Osteocyte (in vitro differentiated cells): ENCODE results near the gene PPP1R27. TPM values are rescaled to one million over a fixed set of nuclear protein-coding genes. Genes with fewer than 3 reads are reported as not detected.

Experiments used
- DNase-seq: peaks from one replicate; pipeline ENCODE4 v3.0.0; 2021; ENCODE audit warnings: mixed read lengths; ENCODE audit not compliant: unreplicated experiment; ENCODE audit errors: extremely low spot score
- H3K27ac Mint-ChIP-seq: one replicate; pipeline ENCODE4 v1.8.0; 2021; ENCODE audit warnings: mild to moderate bottlenecking, mixed read lengths; ENCODE audit not compliant: unreplicated experiment
- H3K27me3 Mint-ChIP-seq: one replicate; pipeline ENCODE4 v1.8.0; 2021; ENCODE audit warnings: mixed read lengths; ENCODE audit not compliant: unreplicated experiment
- H3K36me3 Mint-ChIP-seq: one replicate; pipeline ENCODE4 v1.8.0; 2021; ENCODE audit warnings: mixed read lengths; ENCODE audit not compliant: unreplicated experiment
- H3K4me1 Mint-ChIP-seq: one replicate; pipeline ENCODE4 v1.8.0; 2021; ENCODE audit warnings: mixed read lengths; ENCODE audit not compliant: unreplicated experiment
- H3K4me3 Mint-ChIP-seq: one replicate; pipeline ENCODE4 v1.8.0; 2021; ENCODE audit warnings: mild to moderate bottlenecking, moderate library complexity, mixed read lengths; ENCODE audit not compliant: unreplicated experiment
- H3K9me3 Mint-ChIP-seq: one replicate; pipeline ENCODE4 v1.8.0; 2021; ENCODE audit warnings: mixed read lengths; ENCODE audit not compliant: unreplicated experiment
- total RNA-seq: library from RNA; stranded (reverse); gene quantifications from 2 replicates; pipeline ENCODE4 v1.2.1, GENCODE V29; 2021
- TF ChIP-seq, protein P1 (sequence below): fragments of 200-600 bp; sonication (generic); IDR thresholded peaks from 2 replicates; pipeline ENCODE4 v1.5.0; 2021; ENCODE audit warnings: antibody characterized with exemption, mild to moderate bottlenecking, moderate library complexity

The PPP1R27 gene
- total RNA-seq, 1 donor from 2014 or later: 0.62 TPM

- H3K4me3 Mint-ChIP-seq: no peak overlapping the region
- H3K27ac Mint-ChIP-seq: no peak overlapping the region
- H3K9me3 Mint-ChIP-seq: no peaks in the 10 kb centered on the region
- DNase-seq: no peak
- TF ChIP-seq, protein P1, sequence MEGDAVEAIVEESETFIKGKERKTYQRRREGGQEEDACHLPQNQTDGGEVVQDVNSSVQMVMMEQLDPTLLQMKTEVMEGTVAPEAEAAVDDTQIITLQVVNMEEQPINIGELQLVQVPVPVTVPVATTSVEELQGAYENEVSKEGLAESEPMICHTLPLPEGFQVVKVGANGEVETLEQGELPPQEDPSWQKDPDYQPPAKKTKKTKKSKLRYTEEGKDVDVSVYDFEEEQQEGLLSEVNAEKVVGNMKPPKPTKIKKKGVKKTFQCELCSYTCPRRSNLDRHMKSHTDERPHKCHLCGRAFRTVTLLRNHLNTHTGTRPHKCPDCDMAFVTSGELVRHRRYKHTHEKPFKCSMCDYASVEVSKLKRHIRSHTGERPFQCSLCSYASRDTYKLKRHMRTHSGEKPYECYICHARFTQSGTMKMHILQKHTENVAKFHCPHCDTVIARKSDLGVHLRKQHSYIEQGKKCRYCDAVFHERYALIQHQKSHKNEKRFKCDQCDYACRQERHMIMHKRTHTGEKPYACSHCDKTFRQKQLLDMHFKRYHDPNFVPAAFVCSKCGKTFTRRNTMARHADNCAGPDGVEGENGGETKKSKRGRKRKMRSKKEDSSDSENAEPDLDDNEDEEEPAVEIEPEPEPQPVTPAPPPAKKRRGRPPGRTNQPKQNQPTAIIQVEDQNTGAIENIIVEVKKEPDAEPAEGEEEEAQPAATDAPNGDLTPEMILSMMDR: no peak
- peaks cover 10% of the 10 kb centered on the region for H3K27me3 Mint-ChIP-seq
- no peaks in the 10 kb centered on the region for H3K36me3 Mint-ChIP-seq
- peaks cover 2% of the 10 kb centered on the region for H3K4me1 Mint-ChIP-seq
These were observed 25.9 kb downstream of the PPP1R27 start for GRCh38 chr17:81808778-81809555.

DNA sequence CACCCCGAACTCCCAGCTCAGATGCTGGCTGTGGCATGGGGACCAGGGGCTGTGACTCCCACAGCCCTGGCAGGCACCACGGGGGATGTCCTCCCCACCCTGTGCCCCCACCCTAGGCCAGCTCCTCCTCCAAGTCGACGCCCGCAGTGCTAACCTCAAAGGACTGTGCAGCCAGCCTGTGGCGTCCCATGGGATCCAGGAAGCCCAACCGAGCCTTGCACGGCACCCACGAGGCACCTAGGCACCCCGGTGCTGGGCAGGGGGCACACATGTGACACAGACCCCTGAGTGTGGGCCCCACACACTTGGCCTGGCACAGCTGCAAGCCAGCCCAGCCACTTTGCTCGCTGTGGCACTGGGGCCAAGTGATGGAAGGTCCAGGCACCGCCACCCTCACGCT is 27.0 kb downstream of the PPP1R27 start:
- peaks cover 2% of the 10 kb centered on the region for H3K4me1 Mint-ChIP-seq
- TF ChIP-seq, protein P1: no peak
- H3K9me3 Mint-ChIP-seq: no peaks in the 10 kb centered on the region
- H3K27me3 Mint-ChIP-seq: peaks cover 15% of the 10 kb centered on the region
- H3K36me3 Mint-ChIP-seq: no peaks in the 10 kb centered on the region
- H3K27ac Mint-ChIP-seq: no peak overlapping the region
- no peak overlapping the region for H3K4me3 Mint-ChIP-seq
- DNase-seq: no peak

GRCh38 chr17:81807210-81807719 is 27.6 kb downstream of the PPP1R27 start:
- no peak for DNase-seq
- H3K4me3 Mint-ChIP-seq: no peak overlapping the region
- TF ChIP-seq, protein P1: no peak
- H3K27me3 Mint-ChIP-seq: peaks cover 21% of the 10 kb centered on the region
- H3K27ac Mint-ChIP-seq: no peak overlapping the region
- no peaks in the 10 kb centered on the region for H3K9me3 Mint-ChIP-seq
- H3K36me3 Mint-ChIP-seq: no peaks in the 10 kb centered on the region
- H3K4me1 Mint-ChIP-seq: peaks cover 2% of the 10 kb centered on the region

- no peaks in the 10 kb centered on the region for H3K36me3 Mint-ChIP-seq
- H3K4me1 Mint-ChIP-seq: peaks cover 2% of the 10 kb centered on the region
- no peak overlapping the region for H3K27ac Mint-ChIP-seq
- no peaks in the 10 kb centered on the region for H3K9me3 Mint-ChIP-seq
- H3K4me3 Mint-ChIP-seq: no peak overlapping the region
- DNase-seq: no peak
- TF ChIP-seq, protein P1: no peak
- peaks cover 26% of the 10 kb centered on the region for H3K27me3 Mint-ChIP-seq
These were observed 28.2 kb downstream of the PPP1R27 start for GRCh38 chr17:81806461-81807209.
